ENCODE results near the gene C11orf58.

- no peak for TF ChIP-seq POLR2A (IDR thresholded peaks at IDR 0.05)
- no peak for TF ChIP-seq POLR2AphosphoS5 (IDR thresholded peaks at IDR 0.05)
- TF ChIP-seq, protein P1, sequence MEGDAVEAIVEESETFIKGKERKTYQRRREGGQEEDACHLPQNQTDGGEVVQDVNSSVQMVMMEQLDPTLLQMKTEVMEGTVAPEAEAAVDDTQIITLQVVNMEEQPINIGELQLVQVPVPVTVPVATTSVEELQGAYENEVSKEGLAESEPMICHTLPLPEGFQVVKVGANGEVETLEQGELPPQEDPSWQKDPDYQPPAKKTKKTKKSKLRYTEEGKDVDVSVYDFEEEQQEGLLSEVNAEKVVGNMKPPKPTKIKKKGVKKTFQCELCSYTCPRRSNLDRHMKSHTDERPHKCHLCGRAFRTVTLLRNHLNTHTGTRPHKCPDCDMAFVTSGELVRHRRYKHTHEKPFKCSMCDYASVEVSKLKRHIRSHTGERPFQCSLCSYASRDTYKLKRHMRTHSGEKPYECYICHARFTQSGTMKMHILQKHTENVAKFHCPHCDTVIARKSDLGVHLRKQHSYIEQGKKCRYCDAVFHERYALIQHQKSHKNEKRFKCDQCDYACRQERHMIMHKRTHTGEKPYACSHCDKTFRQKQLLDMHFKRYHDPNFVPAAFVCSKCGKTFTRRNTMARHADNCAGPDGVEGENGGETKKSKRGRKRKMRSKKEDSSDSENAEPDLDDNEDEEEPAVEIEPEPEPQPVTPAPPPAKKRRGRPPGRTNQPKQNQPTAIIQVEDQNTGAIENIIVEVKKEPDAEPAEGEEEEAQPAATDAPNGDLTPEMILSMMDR (IDR thresholded peaks at IDR 0.05 in 8 of 11, conservative IDR thresholded peaks at IDR 0.05 in 3 of 11), result no peak
Measured at GRCh38 chr11:16738947-16739815, 734 bp downstream of the C11orf58 start.

Data from spleen (tissue), 7 donors.